Effector memory CD4-positive, alpha-beta T cell (primary cell): Measurements from ENCODE around the gene AP5S1.

Experiments
- DNase-seq, 3 donors: peaks; one replicate each; pipeline ENCODE4 v3.0.0-alpha.2; 2020
- H3K27ac ChIP-seq: 2 replicates; pipeline ENCODE4 v1.7.0; 2013; ENCODE audit warnings: mild to moderate bottlenecking, low read length, moderate library complexity; ENCODE audit not compliant: insufficient read depth, poor library complexity, severe bottlenecking
- H3K27me3 ChIP-seq: replicated peaks from 2 replicates; pipeline ENCODE4 v1.7.0; 2013; ENCODE audit warnings: mild to moderate bottlenecking, low read length; ENCODE audit not compliant: insufficient read depth, control insufficient read depth, poor library complexity, severe bottlenecking
- H3K36me3 ChIP-seq: 2 replicates; pipeline ENCODE4 v1.7.0; 2013; ENCODE audit warnings: mild to moderate bottlenecking, low read length, moderate library complexity; ENCODE audit not compliant: control insufficient read depth, insufficient read depth
- H3K4me1 ChIP-seq: 2 replicates; pipeline ENCODE4 v1.7.0; 2013; ENCODE audit warnings: low read length, mild to moderate bottlenecking; ENCODE audit not compliant: control insufficient read depth, insufficient read depth, poor library complexity, severe bottlenecking
- H3K4me3 ChIP-seq: 2 replicates; pipeline ENCODE4 v1.7.0; 2013; ENCODE audit warnings: low read length, low read depth, mild to moderate bottlenecking; ENCODE audit not compliant: insufficient read depth, poor library complexity, severe bottlenecking
- H3K9me3 ChIP-seq: 2 replicates; pipeline ENCODE4 v1.7.0; 2013; ENCODE audit warnings: mild to moderate bottlenecking, low read length, moderate library complexity; ENCODE audit not compliant: control insufficient read depth

The AP5S1 gene

DNA sequence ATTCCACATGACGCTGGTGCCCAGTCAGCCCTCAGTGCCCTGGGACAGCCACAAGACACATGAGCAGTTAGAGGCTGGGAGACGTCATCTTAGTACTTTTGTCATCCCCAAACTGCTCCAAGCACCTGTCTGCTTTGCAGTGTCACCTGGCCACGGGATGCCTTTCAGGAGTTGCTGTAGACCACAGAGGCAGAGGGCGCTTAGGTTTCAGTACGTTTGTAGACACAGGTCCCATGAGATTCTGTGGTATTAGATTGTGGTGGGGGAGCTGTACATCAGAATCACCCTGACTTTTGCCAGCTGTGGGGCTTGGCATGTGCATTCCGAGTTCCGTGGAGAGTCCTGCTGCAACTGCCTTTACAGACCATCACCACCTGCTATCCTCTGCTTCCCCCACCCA lies 43.0 kb downstream of the AP5S1 start:
- H3K4me3 ChIP-seq: no peak overlapping the region
- no peaks in the 10 kb centered on the region for H3K4me1 ChIP-seq
- no peaks in the 10 kb centered on the region for H3K27me3 ChIP-seq
- no peak for DNase-seq
- H3K27ac ChIP-seq: no peak overlapping the region
- H3K9me3 ChIP-seq: no peaks in the 10 kb centered on the region
- H3K36me3 ChIP-seq: peaks cover 61% of the 10 kb centered on the region

DNA sequence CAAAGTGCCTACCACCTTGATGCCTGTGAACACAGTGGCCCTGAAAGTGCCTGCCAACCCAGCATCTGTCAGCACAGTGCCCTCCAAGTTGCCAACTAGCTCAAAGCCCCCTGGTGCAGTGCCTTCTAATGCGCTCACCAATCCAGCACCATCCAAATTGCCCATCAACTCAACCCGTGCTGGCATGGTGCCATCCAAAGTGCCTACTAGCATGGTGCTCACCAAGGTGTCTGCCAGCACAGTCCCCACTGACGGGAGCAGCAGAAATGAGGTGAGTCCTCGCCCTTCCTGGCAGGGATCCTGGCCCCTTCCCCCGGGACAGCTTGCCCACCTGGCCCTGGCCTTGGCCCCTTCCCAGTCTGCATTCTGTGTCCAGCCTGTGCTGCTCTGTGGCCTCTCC lies 44.2 kb downstream of the AP5S1 start:
- peaks cover 57% of the 10 kb centered on the region for H3K36me3 ChIP-seq
- DNase-seq: no peak
- H3K4me1 ChIP-seq: no peaks in the 10 kb centered on the region
- no peaks in the 10 kb centered on the region for H3K9me3 ChIP-seq
- H3K4me3 ChIP-seq: no peak overlapping the region
- no peak overlapping the region for H3K27ac ChIP-seq
- H3K27me3 ChIP-seq: no peaks in the 10 kb centered on the region

DNA sequence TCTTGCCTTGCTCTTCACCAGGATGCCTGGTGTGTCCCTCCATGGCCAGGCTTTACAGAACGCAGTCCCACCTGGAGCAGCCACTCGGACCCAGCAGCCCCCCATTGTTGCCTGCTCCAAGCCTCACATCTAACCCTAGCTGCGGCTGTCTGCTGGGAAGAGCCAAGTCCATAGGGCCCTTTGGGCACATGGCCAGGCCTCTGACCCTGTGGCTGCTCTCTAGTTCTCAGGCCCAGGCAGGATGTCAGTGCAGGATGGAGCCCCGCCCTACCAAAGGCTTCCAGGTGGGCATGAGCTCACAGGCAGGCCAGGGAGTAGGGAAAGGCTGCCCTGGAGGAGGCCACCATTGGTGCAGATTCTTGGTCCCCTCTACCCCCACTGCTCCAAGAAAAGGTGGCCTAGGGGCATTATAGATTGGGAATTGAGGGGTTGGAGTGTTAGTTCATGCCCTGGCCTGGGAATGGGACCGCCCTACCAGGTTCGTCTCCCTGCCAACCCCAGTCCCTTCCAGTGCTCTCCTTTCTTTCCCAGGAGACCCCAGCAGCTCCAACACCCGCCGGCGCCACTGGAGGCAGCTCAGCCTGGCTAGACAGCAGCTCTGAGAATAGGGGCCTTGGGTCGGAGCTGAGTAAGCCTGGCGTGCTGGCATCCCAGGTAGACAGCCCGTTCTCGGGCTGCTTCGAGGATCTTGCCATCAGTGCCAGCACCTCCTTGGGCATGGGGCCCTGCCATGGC lies 45.0 kb downstream of the AP5S1 start:
- DNase-seq: no peak
- Histone ChIP-seq H3K4me3 (no peak overlapping the region), H3K36me3 (peaks cover 57% of the 10 kb centered on the region), H3K27me3 (no peaks in the 10 kb centered on the region), H3K27ac (no peak overlapping the region), H3K9me3 (no peaks in the 10 kb centered on the region), H3K4me1 (no peaks in the 10 kb centered on the region)

DNA sequence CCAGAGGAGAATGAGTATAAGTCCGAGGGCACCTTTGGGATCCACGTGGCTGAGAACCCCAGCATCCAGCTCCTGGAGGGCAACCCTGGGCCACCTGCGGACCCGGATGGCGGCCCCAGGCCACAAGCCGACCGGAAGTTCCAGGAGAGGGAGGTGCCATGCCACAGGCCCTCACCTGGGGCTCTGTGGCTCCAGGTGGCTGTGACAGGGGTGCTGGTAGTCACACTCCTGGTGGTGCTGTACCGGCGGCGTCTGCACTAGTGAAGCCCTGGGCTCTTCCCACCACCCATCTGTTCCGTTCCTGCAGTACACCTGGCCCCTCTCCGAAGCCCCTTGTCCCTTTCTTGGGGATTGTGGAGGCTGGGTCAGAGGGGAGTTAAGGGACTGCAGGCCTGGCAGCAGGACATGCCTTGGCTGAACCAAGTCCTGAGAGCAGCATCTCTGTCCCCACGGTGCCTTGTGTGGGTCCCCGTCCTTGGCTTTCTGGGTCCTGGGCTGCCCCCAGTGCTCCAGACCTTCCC lies 45.6 kb downstream of the AP5S1 start:
- H3K4me3 ChIP-seq: no peak overlapping the region
- DNase-seq: no peak
- no peaks in the 10 kb centered on the region for H3K4me1 ChIP-seq
- peaks cover 57% of the 10 kb centered on the region for H3K36me3 ChIP-seq
- no peaks in the 10 kb centered on the region for H3K27me3 ChIP-seq
- H3K27ac ChIP-seq: no peak overlapping the region
- no peaks in the 10 kb centered on the region for H3K9me3 ChIP-seq

DNA sequence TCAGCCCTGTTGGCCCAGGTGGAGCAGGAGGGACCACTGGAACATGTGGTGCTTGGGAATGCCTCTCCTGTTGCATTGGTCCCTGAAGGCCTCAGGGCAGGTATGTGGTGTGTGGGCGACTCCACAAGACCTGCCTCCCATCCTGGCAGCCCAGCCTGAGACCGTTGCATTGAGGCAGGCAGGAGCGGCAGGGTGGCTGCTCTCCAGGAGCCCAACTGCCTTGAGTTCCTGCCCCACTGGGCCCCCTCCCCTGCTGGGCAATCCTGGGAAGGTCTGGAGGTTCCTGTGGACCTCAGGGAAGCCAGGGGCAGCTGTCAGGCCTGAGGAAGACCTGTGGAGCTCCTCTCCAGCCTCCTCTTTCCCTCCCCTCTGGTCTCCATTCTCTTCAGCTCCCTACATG lies 46.1 kb downstream of the AP5S1 start:
- no peaks in the 10 kb centered on the region for H3K27me3 ChIP-seq
- H3K36me3 ChIP-seq: peaks cover 53% of the 10 kb centered on the region

DNA sequence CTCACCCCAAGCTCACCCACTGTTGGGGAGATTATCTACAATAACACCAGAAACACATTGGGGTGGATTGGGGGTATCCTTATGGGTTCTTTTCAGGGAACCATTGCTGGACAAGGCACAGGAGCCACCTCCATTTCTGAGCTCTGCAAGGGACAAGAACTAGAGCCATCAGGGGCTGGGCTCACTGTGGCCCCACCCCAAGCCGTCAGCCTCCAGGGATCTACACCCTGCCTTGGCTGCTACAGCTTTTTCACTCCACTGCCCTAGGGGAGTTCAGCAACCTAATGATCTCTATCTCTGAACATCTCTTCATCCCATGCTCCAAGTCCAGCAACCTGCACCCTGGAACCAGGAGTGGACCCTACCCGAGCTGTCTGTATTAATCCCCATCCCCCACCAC lies 47.5 kb downstream of the AP5S1 start:
- H3K27ac ChIP-seq: no peak overlapping the region
- no peaks in the 10 kb centered on the region for H3K4me1 ChIP-seq
- no peak overlapping the region for H3K4me3 ChIP-seq
- H3K9me3 ChIP-seq: no peaks in the 10 kb centered on the region
- DNase-seq: no peak
- no peaks in the 10 kb centered on the region for H3K27me3 ChIP-seq
- H3K36me3 ChIP-seq: peaks cover 41% of the 10 kb centered on the region

More for the DNA sequence above, 46.1 kb downstream of the AP5S1 start:
- H3K4me3 ChIP-seq: no peak overlapping the region
- H3K27ac ChIP-seq: no peak overlapping the region
- H3K9me3 ChIP-seq: no peaks in the 10 kb centered on the region
- H3K4me1 ChIP-seq: no peaks in the 10 kb centered on the region
- no peak for DNase-seq

DNA sequence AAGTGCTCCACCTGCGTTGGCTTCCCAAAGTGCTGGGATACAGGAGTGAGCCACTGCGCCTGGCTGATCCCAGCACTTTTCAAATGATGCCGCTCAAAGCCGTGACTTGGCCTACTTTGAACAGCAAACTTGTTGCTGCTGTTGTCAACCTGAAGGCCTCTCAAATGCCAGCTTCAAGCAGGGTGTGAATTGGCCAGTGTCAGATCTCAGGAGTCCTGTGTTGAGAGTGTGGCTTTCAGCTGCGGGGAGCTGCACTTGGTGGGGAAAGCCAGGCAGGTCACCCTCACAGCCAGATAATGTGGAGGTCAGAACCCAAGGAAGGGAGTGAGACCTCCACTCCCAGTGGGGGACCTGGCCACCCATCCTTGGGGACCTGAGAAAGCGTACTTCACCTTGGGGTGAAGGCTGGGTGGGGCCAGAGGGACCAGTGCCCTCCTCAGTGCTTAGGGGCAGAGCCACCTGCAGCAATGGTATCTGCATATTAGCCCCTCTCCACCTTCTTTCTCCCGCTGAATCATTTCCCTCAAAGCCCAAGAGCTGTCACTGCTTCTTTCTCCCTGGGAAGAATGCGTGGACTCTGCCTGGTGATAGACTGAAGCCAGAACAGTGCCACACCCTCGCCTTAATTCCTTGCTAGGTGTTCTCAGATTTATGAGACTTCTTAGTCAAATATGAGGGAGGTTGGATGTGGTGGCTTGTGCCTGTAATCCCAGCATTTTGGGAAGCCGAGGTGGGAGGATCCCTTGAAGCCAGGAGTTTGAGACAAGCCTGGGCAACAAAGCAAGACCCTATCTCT lies 49.7 kb downstream of the AP5S1 start:
- Histone ChIP-seq H3K27me3 (no peaks in the 10 kb centered on the region), H3K36me3 (peaks cover 22% of the 10 kb centered on the region), H3K27ac (no peak overlapping the region), H3K9me3 (no peaks in the 10 kb centered on the region), H3K4me1 (no peaks in the 10 kb centered on the region), H3K4me3 (no peak overlapping the region)
- DNase-seq: no peak

DNA sequence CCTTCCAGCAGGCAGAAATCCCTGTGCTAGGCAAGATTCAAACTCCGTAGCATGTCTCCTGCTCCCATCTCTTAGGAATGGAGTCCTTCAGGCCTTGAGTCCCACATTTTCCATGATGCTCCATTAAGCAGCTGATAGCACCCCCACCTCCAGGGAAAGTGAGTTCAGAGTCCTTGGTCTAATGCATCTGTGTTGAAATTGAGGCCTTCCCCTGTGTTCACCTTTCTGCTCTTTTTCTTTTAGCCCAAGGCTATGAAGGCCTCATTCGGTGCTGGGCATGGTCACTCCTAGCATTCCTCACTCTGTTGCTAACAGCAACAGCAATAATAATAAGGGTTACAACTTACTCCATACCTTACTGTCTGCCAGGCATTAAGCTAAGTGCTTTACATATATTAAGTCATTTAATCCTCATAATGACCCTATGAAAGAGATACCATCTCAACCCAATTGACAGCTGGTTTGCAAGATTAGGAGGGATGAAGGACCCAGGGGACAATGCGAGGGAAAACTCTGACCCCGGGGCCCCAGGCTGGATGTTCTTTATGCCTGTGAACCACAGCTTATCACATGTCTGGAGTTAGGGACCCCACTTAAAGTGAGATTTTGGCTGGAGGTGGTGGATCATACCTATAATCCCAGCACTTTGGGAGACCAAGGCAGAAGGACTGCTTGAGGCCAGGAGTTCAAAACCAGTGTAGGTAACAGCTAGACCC lies 51.4 kb downstream of the AP5S1 start:
- no peaks in the 10 kb centered on the region for H3K9me3 ChIP-seq
- no peak overlapping the region for H3K4me3 ChIP-seq
- H3K4me1 ChIP-seq: no peaks in the 10 kb centered on the region
- no peak overlapping the region for H3K27ac ChIP-seq
- DNase-seq: no peak
- H3K27me3 ChIP-seq: no peaks in the 10 kb centered on the region
- H3K36me3 ChIP-seq: peaks cover 9% of the 10 kb centered on the region

DNA sequence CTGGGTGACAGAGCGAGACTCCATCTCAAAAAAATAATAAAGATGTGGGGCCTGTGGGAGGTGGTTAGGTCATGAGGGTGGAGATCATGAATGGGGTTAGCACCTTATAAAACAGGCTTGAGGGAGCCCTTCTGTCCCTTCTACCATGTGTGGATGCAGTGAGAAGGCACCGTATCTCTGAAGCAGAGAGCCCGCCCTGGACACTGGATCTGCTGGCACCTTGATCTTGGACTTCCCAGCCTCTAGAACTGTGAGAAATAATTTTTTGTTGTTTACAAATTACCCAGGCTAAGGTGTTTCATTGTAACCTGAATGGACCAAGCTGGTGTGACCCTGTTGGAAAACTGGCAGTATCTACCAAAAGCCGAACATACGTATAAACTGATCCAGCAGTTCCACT lies 53.2 kb downstream of the AP5S1 start:
- Histone ChIP-seq H3K27me3 (no peaks in the 10 kb centered on the region), H3K9me3 (no peaks in the 10 kb centered on the region), H3K4me1 (no peaks in the 10 kb centered on the region), H3K36me3 (peaks cover 3% of the 10 kb centered on the region), H3K27ac (no peak overlapping the region), H3K4me3 (no peak overlapping the region)
- no peak for DNase-seq
